G401 (cell line): Measurements from ENCODE around the gene RP9. TPM values are rescaled to one million over a fixed set of nuclear protein-coding genes. Genes with fewer than 3 reads are reported as not detected.
"Not testable (repeated sequence)": the region's sequence is repeated elsewhere in the genome, so short reads cannot be mapped to it uniquely, and the experiment has no call there.

Source experiments
- DNase-seq: peaks from one replicate; pipeline ENCODE4 v3.0.0-alpha.2; 2015; ENCODE audit warnings: low spot score
- in situ Hi-C: cut with HindIII; loops from 2 replicates; pipeline ENCODE4 v1.10.0; 2016; ENCODE audit warnings: low sequenced_read_pairs, mixed read lengths
- total RNA-seq: library from RNA; depleted of rRNA; stranded (reverse); fragments of >200 nt; shearing (Covaris generic); gene quantifications from 2 replicates; pipeline ENCODE4 v1.2.3, GENCODE V29; 2014

RP9 gene
- total RNA-seq, 1 experiment from 2014 or later, result 16.6 TPM

DNA sequence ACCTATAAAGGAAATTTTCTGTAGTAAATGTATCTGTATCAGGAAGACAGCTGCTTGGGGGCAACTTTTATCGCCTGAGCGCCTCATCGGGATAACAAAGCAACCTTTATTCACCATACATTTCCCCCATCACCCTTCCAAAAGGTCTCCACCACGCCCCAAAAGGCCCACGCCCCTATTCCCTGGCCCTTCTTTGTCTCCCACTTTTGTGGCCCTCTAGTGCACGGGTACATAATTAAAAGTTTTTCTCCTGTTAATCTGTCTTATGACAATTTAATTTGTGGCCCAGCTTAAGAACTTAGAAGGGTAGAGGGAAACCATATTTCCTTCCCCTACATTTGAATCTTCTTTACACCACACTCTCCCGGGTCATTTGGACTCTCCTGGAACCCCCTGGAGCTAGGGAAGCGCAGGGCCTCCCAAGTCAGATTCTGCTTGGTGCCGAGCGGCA is 625 bp downstream of the RP9 start:
- DNase-seq, result no peak
- in situ Hi-C loops, result no loop called here

DNA sequence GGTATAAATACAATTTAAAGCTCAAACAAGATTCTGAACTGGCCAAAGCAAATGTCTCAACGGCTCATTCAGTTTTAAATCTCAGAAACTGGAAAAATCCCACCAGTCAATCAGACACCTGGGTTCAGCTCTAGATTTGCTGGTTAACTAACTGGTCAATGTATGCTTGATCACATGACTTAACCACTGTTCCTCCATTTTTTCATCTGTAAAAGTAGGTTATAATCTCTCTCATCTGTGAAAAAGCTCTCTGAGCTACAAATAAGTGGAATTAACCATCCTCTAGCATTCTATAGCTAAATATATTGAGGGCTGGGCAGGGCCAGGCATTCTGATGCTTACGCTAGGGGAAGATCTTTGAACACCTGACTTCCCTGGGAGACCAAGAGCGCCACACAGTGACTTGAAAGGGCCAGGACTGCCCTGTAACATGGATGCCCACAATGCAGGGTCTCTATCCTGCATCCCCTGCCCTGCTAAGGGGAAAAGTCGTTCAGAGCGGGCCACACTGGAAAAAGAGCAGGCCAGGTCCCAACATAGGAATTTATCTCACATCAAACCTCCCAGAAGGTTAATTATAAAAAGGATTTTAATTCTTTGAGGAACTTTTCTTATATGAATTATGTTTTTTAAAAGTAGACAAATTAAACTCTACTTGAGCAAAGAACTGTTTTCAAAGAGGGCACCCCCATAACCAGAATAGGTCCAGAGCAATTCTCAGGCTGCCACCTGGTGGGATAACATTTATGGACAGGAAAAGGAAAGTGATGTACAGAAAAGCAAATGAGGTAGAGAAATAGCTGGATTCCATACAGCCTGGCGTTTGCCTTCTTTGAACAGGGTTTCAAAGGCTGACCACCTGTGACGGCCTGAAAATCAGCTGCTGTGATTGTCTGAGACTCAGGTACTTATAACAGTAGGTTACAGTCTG is 1.8 kb downstream of the RP9 start:
- in situ Hi-C loops, result no loop called here
- peak; percentile 47 for DNase-seq

DNA sequence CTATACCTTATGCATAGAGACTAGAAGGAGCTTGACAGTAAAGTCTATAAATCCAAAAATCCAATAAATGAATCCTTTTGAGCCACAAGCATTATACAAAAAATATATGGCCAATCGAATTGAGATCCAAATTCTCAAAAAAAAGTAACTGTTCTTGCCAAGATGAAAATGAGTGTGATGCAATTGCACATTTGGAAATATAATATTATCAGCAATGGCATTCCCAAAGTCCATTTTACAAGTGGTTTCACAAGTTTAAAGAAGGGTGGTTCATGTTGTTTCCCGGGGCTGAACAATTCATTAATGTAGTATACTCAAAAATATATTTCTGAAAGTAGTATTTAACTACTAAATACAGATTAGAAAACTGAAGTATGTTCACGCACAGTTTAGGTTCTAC is 7.3 kb downstream of the RP9 start:
- DNase-seq, result no peak
- in situ Hi-C loops, result no loop called here

DNA sequence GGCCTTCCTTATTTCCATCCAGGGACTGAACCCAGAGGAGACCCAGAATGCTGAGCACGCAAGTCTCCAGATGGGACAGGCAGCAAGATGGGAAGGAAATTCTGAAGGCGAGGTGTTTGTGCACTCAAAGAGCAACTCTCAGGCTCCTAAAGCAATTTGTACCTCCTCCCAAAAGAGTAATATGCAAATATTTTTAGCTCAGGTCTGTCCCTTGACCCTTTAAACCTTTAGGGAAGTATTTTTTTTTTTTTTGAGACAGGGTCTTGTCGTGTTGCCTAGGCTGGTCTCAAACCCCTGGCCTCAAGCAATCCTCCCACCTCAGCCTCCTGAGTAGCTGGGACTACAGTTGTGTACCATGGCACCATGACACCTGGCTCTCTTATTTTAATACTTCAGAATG is 8.4 kb downstream of the RP9 start:
- in situ Hi-C loops, result no loop called here
- DNase-seq, result no peak

DNA sequence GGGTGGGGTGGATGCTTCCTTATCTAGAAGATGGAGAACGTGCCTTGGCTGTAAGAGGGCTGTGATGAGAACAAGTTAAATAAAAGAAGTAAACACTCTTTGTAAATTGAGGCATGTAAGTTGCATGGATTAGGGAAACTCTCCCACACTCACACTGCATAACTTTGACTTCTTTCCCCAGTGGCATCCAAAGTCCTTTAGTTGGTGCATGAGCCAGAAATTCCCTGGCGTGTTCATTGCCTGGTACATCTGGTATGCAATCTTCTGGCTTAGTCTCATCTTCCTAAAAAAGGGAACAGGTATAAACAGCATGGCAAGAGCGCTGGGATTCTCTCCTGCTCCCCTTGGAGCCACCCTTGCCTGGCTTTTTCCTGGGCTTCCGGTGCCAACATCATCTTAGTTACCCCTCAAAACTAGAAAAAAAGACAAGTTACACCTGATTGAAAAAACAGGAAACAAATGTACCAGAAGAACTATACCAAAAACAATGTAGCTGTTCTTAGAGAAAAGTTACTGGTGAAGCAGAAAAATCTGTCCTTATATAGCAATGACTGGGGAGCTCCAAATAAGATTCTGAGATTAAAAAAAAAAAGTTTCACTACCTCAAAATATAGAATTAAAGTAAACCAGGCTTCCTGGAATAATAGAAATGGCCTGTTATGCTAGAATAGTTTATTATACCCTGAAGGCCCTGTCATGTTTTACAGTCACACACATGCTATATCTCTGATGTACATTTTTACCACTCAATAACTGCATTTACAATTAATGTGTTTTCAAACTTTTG is 9.9 kb downstream of the RP9 start:
- in situ Hi-C loops, result no loop called here
- no peak for DNase-seq

DNA sequence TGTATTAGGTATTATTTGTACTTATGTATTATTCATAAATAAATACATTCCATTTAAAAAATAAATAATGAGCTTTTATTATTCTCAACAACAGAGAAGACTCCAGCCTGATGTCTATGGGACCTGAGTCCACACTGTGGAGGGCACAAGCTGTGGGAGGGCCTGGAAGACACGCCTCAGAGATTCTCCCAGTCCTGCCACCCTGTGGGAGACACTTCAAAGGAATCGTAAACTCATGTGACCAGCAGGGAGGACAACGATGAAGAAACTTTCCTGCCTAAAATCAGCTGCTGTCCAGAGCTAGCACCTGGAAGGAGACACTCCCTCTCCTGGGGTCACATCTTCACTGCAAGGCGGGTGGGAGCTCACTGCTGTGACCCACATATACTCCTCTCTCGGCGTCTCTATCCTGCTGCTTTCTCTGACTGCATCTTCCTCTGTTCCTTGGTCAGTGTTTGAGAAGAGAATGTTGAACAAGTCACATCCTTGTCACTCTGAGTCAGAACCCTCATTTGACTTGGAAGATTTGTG is 14.4 kb downstream of the RP9 start:
- DNase-seq, in situ Hi-C loops: not testable (repeated sequence)

DNA sequence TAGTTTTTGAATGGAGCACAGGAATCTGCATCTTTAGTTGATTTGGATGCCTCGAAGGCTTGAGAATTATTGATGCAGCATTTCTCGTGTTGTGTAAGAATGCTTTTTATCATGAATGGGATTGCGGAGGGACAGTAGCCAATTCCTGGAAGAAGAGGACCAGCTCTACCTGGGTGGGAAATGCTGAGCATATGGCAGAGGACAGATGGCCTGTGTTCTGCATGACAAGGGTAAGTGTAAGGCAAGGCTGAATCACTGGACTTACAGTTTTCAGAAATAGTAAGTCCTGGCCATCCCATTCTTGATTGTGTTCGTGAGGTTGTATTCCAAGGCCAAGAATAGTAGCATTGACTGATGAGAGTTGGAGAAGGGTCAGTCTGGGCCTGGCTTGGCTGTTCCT is 15.9 kb downstream of the RP9 start:
- peak; percentile 95 for DNase-seq
- in situ Hi-C loops, result no loop called here

DNA sequence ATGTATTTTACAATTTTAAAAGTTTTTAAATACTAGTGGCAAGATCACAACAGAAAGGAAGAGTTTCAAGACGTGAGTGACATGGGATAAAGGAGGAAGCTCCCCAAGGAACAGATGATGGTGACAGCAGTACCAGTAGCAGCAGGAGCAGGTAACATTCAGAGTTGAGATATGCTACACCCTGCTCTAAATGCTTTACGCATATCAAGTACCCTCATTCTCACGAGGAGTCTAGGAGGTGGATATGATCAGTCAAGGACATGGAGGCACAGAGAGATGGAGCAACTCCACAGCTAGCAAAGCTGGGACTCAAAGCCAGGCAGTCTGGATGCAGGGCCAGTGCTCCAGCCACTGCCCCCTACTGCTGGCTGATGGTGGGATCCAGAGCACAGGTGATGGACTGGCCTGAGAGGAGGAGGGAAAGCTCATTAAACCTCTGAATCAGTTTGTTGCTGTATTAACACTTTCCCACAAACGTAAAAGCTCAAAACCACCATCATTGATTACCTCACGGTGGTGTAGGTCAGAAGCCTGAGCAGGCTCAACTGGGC is 17.5 kb downstream of the RP9 start:
- no peak for DNase-seq
- in situ Hi-C loops, result no loop called here

DNA sequence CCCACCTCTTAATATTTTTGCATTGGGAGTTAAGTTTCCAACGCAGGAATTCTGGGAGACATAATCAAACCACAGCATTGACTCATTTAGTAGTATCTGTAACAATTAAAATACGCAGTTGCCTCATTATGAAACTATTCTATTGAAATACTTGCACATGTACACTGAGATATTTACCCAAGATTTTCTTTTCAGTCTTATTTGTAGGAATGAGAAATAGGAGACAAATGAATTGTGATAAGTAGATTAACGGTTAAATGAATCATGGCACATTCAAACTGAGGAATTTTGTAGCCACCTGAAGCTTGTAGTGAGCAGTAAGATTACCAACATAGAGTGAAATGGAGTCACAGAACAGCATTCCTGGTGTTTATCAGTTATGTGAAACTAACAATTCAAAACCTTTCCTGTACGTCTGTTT is 18.1 kb downstream of the RP9 start:
- in situ Hi-C loops, result no loop called here
- DNase-seq, result no peak

DNA sequence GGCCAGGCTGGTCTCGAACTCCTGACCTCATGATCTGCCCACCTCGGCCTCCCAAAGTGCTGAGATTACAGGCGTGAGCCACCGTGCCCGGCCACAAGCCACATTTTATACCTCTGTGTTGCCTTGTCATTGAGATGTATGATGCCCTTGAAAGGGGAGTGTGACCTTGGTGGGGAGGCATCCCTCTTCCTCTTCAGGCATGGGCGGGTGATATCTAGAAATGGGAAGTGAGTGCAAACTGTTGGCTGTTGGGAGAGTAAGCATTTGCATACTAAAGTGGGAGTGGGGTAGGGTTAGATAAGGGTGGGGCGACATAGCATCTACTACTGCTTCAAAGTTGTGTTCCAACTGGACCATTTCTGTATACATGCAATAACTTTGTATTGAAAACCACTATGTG is 20.1 kb downstream of the RP9 start:
- in situ Hi-C loops, result no loop called here
- no peak for DNase-seq

DNA sequence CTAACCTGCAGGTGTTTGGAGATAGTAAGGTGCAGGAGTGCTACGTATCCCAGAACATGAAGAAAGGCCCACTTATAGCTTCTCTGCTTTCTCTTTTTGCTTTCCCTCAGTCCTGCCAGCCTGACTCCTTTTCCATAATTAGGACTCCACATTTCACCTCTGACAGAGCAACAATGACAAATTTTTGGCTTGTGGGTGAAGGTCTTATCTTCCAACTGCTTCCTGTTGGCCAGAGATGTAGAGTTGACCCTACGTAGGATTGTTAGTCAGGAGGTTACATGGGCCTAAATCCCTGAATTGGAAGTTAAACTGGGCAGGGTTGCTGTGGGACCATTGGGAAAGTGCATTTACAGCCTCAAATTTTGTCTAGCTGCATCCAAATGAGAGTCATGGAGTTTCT is 21.3 kb downstream of the RP9 start:
- in situ Hi-C loops, result no loop called here
- DNase-seq, result no peak

DNA sequence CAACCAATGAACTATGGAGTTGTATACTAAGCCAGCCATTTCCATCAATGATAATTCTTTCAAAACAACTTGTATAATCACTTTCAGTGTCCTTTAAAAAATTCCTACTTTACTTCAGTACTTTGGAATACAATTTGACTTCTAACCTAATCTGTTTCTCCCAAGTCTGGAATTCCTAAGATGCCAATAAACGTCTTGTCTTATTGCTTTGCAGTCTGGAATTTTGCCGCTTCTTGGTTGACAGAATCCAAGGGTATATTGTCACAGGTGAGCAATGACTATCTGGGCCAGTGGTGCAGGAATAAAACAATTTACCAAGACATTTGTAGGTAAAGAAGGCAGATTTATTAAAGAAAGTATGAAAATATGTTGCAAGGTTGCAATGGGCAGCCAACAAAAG is 21.8 kb downstream of the RP9 start:
- DNase-seq, result no peak
- in situ Hi-C loops, result no loop called here

DNA sequence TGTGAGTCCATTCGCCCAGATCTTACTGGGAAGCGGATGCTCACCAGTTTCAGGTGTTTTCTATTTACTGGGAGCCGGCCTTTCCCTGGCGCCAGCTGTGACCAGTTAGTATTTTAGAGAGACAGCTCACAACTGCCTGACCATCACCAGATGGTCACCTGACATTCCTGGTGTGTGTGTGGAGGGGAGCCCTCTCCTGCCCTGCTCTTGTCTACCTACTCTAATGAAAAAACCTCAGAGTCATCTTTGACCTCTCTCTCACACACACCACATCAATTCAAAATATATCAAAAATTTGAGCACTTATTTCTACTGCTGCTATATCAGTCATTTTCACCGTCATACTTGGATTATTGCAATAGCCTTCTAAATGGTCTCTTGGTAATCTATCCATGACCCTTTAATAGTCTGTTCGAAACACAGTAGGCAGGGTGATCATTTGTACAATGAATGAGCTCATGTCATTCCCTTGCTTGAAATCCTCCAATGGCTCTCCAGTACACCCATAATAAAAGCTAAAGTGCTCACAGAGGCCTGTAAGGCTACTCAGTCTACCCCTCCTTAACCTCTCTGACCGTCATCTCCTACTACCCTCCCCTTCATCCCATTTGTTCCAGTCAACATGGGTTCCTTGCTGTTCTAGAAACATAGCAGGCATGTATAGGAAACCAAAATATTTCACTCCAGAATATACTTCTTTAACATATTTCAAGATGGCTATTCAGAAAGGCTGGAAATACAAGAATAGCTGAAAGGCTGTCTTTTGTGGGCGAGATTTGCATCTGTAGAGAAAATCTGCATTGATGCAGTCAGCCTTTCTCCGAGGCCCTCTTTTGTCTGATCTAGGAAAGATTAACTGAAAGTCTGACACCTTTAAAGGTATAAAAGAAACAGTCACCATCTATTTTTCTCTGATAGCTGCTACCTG is 29.2 kb downstream of the RP9 start:
- DNase-seq, result no peak
- in situ Hi-C loops, result no loop called here

DNA sequence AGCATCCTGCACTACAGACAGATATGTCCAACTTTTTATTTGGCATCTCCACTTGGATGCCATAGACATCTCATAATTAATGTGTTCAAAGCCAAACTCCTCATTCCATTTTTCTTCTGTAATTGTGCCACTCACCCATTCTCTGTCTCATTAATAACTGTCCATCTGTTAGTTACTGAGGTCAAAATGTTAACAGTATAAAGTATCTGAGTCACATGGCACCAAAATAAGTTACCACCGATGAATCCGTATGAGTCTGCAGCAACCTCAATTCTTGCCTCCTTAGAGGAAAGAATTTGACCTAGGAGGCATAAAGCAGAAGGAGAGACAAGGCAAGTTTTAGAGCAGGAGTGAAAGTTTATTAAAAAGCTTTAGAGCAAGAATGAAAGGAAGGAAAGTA is 30.1 kb downstream of the RP9 start:
- in situ Hi-C loops, result no loop called here

DNA sequence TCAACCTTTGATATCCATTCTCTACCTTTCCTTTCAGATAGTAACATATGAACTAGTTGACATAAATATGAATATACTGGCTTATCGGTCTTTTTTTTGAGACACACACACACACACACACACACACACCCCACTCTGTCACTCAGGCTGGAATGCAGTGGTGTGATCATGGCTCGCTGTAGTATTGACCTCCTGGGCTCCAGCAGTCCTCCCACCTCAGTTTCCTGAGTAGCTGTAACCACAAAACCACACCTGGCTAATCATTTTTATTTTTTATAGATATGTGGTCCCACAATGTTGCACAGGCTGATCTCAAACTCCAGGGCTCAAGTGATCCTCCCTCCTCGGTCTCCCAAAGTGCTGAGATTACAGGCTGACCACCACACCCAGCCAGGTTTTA is 32.5 kb downstream of the RP9 start:
- in situ Hi-C loops, result no loop called here
- no peak for DNase-seq

More for the DNA sequence above, 30.1 kb downstream of the RP9 start:
- DNase-seq, result no peak

DNA sequence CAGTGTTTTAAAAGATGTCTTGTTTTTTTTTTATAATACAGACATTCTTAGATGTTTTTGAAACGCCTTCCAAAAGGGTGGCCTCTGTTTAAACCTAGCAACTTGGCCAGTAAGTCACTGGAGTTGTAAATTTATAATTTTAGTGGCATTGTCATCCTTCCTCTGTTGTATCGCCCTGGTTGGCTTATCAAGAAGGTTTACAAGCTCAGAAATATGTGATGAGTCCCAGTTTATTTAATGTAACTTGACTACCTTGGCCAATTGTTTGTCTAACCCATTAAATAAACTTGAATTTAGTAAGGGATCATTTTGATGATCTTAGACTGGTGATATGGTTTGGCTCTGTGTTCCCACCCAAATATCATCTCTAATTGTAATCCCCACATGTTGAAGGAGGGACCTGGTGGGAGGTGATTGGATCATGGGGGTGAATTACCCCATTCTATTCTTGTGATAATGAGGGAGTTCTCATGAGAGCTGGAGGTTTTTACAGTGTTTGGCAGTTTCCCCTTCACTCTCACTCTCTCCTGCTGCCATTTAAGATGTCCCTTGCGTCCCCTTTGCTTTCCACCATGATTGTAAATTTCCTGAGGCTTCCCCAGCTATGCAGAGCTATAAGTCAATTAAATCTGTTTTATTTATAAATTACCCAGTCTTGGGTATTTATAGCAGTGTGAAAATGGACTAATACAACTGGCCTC is 33.2 kb downstream of the RP9 start:
- in situ Hi-C loops, result no loop called here
- DNase-seq, result no peak

DNA sequence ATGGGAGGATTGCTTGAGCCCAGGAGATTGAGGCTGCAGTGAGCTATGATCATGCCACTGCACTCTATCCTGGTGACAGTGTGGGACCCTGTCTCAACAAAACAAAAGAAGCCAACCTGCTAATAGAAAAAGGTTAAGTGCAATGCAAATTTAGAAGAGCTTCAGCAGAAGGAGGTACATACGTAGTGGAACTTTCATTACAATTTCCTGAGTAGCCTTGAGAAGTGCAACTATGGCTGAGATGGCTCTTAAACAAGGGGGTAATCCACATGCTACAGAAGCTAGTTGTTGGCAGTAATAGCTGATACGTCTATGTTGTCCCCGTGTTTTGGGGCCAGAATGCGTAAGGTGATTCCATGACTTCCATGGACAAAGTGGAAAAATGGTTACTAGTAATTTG is 36.0 kb downstream of the RP9 start:
- no peak for DNase-seq
- in situ Hi-C loops, result no loop called here

DNA sequence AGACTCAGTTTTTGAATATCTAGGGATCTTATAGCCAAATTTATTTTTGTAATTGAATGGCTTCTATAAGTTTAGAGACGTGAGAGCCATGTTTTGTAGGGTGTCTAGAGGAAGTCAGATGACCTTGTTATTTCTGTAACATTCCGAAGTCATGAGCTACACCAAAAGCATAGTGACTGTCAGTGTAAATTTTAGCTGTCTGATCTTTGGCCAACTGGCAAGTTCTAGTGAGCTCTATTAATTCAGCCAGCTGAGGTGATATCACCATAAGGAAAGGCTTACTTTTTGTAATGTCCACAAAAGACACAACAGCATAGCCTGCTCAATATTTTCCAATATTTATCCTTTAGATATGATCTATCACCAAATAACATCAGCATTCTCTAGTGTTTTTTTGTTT is 36.7 kb downstream of the RP9 start:
- DNase-seq, result no peak
- in situ Hi-C loops, result no loop called here
